ENCODE results near the gene MYADML2.

- TF ChIP-seq, protein P1, sequence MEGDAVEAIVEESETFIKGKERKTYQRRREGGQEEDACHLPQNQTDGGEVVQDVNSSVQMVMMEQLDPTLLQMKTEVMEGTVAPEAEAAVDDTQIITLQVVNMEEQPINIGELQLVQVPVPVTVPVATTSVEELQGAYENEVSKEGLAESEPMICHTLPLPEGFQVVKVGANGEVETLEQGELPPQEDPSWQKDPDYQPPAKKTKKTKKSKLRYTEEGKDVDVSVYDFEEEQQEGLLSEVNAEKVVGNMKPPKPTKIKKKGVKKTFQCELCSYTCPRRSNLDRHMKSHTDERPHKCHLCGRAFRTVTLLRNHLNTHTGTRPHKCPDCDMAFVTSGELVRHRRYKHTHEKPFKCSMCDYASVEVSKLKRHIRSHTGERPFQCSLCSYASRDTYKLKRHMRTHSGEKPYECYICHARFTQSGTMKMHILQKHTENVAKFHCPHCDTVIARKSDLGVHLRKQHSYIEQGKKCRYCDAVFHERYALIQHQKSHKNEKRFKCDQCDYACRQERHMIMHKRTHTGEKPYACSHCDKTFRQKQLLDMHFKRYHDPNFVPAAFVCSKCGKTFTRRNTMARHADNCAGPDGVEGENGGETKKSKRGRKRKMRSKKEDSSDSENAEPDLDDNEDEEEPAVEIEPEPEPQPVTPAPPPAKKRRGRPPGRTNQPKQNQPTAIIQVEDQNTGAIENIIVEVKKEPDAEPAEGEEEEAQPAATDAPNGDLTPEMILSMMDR (conservative IDR thresholded peaks at IDR 0.05; ENCODE audit: low read depth, low read length) = no peak
- no peak for TF ChIP-seq EZH2phosphoT487 (IDR thresholded peaks at IDR 0.05; ENCODE audit: borderline replicate concordance, low read length)
These were observed 36.8 kb upstream of the MYADML2 start for GRCh38 chr17:81983639-81984373.
